Stimulated activated CD4-positive, alpha-beta T cell treated with anti-CD3 and anti-CD28 coated beads, Interleukin-2, amount 100 ng/mL, for 4 hours (primary cell): ENCODE results near the gene IRX6.

Experiments used
- DNase-seq: peaks from one replicate; pipeline ENCODE4 v3.0.0-alpha.2; 2020; ENCODE audit warnings: low read depth

Gene IRX6

GRCh38 chr16:55323637-55324271, at the start of gene IRX6:
Gene IRX6 (plus strand): TSS chr16:55324203. CDS start chr16:55325092, 889 bp downstream.
- no peak for DNase-seq

GRCh38 chr16:55274391-55274790, 49.6 kb upstream of the IRX6 start:
- DNase-seq = no peak

- no peak for DNase-seq
Measured at GRCh38 chr16:55275167-55275566, 48.8 kb upstream of the IRX6 start.

- DNase-seq = no peak
Measured at GRCh38 chr16:55275869-55276268, 48.1 kb upstream of the IRX6 start.

GRCh38 chr16:55277536-55277935, 46.5 kb upstream of the IRX6 start:
- DNase-seq = no peak

- no peak for DNase-seq
Measured at GRCh38 chr16:55279598-55279997, 44.4 kb upstream of the IRX6 start.

- no peak for DNase-seq
Measured at GRCh38 chr16:55280587-55280986, 43.4 kb upstream of the IRX6 start.

- no peak for DNase-seq
Measured at GRCh38 chr16:55282441-55282840, 41.6 kb upstream of the IRX6 start.

- DNase-seq = no peak
Measured at GRCh38 chr16:55283812-55284717, 39.9 kb upstream of the IRX6 start.

- DNase-seq = no peak
Measured at GRCh38 chr16:55284718-55285099, 39.3 kb upstream of the IRX6 start.

- DNase-seq = no peak
Measured at GRCh38 chr16:55285586-55285985, 38.4 kb upstream of the IRX6 start.

GRCh38 chr16:55289353-55289752, 34.6 kb upstream of the IRX6 start:
- DNase-seq = no peak

GRCh38 chr16:55291847-55292246, 32.2 kb upstream of the IRX6 start:
- DNase-seq = no peak

- no peak for DNase-seq
Measured at GRCh38 chr16:55292491-55292890, 31.5 kb upstream of the IRX6 start.

- DNase-seq = no peak
Measured at GRCh38 chr16:55294129-55294528, 29.9 kb upstream of the IRX6 start.

- no peak for DNase-seq
Measured at GRCh38 chr16:55294931-55295342, 29.1 kb upstream of the IRX6 start.

- no peak for DNase-seq
Measured at GRCh38 chr16:55297062-55297909, 26.7 kb upstream of the IRX6 start.

GRCh38 chr16:55297910-55298479, 26.0 kb upstream of the IRX6 start:
- no peak for DNase-seq

GRCh38 chr16:55301385-55302008, 22.5 kb upstream of the IRX6 start:
- no peak for DNase-seq

GRCh38 chr16:55302635-55303034, 21.4 kb upstream of the IRX6 start:
- no peak for DNase-seq

GRCh38 chr16:55308973-55309372, 15.0 kb upstream of the IRX6 start:
- DNase-seq = no peak

GRCh38 chr16:55322327-55322726, 1.7 kb upstream of the IRX6 start:
- no peak for DNase-seq
